Coronary artery (tissue), 2 donors: ENCODE data around the gene HEPN1.

ENCODE experiments used
- DNase-seq: peaks from one replicate; pipeline ENCODE4 v3.0.0-alpha.2; 2017; ENCODE audit warnings: low spot score
- H3K27ac ChIP-seq, 2 donors: fragments of 200-600 bp; sonication (generic); one replicate each; pipeline ENCODE4 v1.5.1; 2016 to 2019
- H3K4me3 ChIP-seq: fragments of 200-600 bp; sonication (generic); 2 replicates; pipeline ENCODE4 v1.5.1; 2016; ENCODE audit warnings: mild to moderate bottlenecking, moderate library complexity
- CTCF ChIP-seq: fragments of 200-600 bp; sonication (generic); IDR thresholded peaks from one replicate; pipeline ENCODE4 v1.5.1; 2019; ENCODE audit warnings: antibody characterized with exemption

Gene HEPN1

GRCh38 chr11:124878759-124879492, 40.1 kb upstream of the HEPN1 start:
- no peak overlapping the region for H3K4me3 ChIP-seq
- peak; percentile 57 for DNase-seq
- TF ChIP-seq CTCF, result no peak
- H3K27ac ChIP-seq, result no peak overlapping the region

GRCh38 chr11:124879493-124880289, 39.4 kb upstream of the HEPN1 start:
- peak; percentile 59 for DNase-seq
- TF ChIP-seq CTCF, result no peak
- H3K27ac ChIP-seq, result no peak overlapping the region
- H3K4me3 ChIP-seq, result no peak overlapping the region

GRCh38 chr11:124880290-124880611, 38.8 kb upstream of the HEPN1 start:
- Histone ChIP-seq H3K27ac (no peak overlapping the region), H3K4me3 (no peak overlapping the region)
- DNase-seq, result peak; percentile 62
- no peak for TF ChIP-seq CTCF

- TF ChIP-seq CTCF, result no peak
- Histone ChIP-seq H3K27ac (no peak overlapping the region), H3K4me3 (no peak overlapping the region)
- DNase-seq, result no peak
Observed at GRCh38 chr11:124880958-124881357, 38.1 kb upstream of the HEPN1 start.

- Histone ChIP-seq H3K4me3 (no peak overlapping the region), H3K27ac (peak overlapping the region in 1 of 2 donors; percentile 82)
- no peak for TF ChIP-seq CTCF
- peak; percentile 73 for DNase-seq
Observed at GRCh38 chr11:124882339-124883071, 36.5 kb upstream of the HEPN1 start.

GRCh38 chr11:124884340-124884739, 34.7 kb upstream of the HEPN1 start:
- H3K4me3 ChIP-seq, result no peak overlapping the region
- no peak overlapping the region for H3K27ac ChIP-seq
- peak; percentile 38 for DNase-seq
- no peak for TF ChIP-seq CTCF
